Measurements from ENCODE around the gene GRAP2.

Gene GRAP2

GRCh38 chr22:39997421-39997820 lies 96.5 kb downstream of the GRAP2 start:
- peak; percentile 54 for DNase-seq

DNA sequence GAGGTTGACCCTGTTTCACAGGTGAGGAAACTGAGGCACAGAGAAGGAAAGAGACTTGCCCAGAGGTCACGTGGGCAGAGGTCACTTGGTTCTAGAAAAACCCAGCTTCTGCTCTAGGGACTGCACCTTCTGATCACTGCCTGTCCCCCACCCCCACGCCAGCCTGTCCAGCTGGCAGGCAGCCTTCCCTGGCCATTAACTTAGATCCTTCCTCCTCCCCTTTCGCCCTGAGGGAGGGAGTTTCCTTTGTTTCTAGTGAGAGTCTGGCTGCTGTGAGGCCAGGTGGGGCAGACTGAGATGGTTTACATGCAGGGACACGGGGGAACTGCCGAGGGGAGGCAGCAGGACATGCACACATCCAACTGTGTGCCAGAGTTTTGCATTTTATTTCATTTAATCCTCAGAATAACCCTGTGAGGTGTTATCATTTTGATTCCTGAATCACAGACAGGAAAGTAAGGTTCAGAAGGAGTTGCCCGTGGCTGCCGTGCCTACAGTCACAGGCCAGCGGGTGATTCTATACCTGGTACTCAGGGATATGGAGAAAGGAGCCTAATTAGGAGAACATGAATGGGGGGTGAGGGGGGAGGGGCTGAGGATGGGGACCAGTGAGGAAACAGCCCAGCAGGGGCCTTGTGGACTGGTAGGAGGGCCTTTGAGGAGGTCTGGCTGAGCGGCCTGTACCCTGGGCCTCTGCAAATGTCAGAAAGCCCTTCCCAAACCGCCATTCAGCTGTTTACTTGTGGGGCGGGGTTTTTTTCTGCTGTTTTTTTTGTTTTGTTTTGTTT lies 97.2 kb downstream of the GRAP2 start:
- DNase-seq, result peak; percentile 100

GRCh38 chr22:39999144-39999757 lies 98.4 kb downstream of the GRAP2 start:
- peak; percentile 56 for DNase-seq

DNA sequence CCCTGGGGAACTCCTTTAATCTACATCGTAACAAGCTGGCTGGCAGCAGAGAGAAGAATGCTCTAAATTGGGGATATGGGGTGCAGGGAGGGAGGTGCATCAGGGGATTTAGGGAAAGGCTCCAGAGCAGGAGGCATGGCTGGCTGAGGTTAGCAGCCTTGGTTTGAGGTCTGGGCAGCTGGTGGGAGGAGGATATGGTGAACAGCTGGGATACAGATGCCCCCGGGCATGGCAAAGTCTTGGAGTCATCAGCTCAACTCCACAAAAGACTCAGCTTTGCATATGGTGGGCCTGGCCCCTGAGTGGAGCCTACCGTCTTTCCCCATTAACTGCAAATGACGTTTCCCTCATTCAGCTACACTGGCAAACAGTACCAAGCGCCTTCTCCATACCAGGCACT lies 99.3 kb downstream of the GRAP2 start:
- peak; percentile 87 for DNase-seq

DNA sequence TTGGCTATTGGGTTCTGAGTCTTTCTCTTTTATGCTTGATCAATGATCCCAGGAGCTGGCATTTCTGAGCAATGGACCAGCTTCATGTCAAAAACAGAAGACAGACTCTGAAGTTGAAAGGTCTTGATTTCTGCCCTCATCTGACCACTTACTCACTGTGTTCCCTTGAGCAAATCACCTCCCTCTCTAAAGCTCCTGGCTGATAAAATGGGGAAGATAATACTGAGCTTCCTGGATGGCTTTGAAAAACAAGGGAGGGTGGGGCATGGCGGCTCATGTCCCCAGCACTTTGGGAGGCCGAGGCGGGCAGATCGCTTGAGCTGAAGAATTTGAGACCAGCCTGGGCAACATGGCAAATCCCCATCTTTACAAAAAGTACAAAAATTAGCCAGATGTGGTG lies 100.2 kb downstream of the GRAP2 start:
- DNase-seq, result no peak

DNA sequence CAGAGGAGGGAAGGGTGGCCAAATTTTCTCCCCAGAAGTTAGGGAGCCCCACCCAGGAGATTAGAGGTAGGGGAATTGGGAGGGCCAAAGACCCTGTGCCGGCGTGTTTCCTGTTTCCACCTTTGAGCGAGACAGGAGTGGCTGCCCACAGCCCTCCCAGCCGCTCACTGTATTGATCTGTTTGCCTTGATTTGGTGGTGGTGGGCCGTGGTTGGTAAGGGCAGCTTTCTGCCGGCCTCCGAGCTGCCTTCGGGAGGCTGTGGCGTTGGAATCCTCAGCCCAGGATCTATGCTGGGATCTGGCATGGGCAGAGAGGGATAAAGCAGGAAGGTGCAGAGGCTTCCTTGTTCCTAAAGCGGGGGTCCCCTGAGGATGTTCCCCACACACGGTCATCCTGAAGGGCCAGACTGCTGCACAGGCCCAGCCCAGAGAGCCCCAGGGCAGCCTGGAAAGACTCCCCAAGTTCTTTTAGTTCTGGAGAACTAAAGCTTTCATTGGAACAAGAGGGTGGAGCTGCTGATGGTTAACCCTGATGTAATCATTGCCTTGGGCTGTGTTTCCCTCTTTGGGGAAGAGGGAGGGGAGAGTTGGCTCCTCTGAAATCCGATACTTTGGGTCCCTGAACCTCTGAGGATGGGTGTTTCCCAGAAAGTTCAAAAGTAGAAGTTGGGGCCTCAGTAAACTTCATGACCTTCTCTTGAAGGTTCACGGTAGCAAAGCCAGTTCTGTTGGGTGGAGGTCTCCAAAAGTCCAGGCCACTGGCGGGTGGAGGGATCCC lies 101.1 kb downstream of the GRAP2 start:
- DNase-seq, result peak; percentile 82

DNA sequence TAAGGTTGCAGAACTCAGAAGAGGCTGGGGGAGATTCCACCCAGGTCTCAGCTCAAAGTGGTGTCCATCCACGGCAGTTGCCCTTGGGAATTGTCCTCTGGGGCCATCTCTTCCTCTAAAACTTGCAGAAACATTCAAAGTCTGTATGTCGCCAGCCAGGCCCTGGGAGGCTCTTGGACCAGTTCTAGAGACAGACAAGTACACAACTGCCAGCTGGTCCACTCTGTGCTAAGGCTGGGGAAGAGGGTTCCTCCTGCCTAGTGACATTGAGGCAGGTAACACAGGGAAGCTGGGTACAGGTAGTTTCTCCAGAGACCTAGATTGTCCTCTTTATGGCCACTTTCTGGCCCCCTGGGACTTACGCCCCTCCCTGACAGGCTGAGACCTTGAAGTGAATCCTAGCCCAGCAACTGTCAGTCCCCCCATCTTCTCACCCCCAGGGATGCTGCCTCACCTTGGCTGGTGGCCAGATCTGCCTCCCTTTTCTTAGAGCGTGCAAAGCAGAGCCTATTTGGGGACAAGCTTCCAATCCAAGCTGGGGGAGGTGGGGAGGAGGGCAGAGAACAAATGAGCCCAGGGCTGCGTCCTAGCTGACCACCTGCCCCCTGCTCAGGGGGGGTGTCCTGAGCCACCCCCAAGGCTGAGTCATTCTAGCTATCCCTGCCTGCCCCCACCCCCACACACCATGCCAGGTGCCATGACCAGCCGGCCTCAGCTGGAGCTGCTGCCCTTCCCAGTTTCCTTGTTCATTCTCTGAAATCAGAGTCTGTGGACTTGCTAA lies 102.2 kb downstream of the GRAP2 start:
- peak; percentile 96 for DNase-seq

DNA sequence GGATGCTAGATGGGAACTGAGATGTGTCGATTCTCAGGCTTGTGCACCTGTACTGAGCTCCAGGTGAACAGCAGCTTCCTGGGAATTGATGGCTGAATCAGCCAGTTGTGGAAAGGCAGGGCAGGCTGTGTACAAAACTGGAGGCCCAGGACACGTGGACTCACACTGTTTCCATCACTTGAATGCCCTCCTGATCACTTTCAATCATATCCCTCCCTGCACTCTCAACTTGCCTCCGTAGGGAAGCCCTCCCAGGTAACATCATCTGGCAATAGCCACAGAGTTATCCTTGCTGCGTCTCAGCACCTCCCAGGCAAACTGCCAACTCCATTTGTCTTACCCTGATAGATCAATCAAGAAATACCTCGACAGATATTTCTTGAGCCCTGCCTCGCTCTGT lies 104.0 kb downstream of the GRAP2 start:
- DNase-seq, result peak; percentile 92

DNA sequence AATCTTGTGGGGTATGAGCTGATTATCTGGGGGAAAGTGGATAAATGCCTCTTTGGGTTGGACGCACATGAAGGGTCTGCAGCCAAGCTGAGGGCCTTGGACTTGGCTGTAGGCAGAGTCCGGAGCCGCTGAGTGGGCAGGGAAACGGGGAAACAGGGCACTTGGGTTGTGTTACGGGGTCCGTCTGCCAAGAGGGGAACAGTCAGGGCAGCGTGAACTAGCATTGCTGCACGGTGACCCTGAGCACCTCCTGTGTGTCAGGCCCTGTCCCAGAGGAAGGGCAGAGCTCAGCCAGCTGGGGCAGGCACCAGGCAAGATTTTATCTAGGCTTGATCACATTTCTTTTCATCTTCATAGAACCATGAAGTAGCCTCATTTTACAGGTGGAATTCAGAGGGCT lies 105.8 kb downstream of the GRAP2 start:
- peak; percentile 54 for DNase-seq

DNA sequence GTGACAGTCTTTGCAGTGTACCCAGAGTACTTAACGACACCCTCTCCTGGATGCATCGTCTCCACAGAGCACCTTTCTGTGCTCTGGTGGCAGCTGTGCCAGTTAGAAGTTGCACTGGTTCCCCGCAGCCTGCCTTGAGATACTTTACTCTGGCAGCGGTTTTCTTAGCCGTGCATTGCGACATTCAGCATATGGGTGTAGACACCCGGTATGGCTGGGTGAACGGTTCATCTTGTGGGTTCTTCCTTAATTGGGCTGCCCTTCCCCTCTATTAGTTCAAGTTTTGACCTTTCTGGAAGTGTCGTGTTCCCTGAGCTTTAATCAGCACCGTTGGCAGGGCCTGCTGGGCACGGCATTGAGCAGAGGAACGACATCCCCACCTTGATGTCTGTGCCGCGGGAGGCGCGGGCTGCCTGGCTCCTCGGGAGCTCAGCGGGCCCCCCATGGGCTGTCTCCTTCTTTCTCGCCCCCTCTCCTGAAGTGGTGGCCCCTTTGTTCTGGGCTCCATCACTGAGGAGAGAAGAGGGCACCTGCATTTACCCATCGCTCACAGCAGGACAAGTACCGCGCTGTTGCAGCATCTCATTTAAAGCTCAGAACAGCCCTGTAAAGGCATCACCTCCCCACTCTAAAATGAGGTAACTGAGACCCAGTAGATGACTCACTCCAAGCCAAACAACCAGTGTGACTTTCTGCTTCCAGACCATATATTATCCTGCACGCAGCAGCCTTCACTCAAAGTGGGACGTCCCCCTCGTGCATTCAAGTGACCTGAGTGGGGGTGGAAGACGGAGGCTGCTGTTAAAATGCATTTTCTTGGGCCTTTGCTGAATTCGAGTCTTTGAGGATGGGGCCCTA lies 107.2 kb downstream of the GRAP2 start:
- DNase-seq, result peak; percentile 69

DNA sequence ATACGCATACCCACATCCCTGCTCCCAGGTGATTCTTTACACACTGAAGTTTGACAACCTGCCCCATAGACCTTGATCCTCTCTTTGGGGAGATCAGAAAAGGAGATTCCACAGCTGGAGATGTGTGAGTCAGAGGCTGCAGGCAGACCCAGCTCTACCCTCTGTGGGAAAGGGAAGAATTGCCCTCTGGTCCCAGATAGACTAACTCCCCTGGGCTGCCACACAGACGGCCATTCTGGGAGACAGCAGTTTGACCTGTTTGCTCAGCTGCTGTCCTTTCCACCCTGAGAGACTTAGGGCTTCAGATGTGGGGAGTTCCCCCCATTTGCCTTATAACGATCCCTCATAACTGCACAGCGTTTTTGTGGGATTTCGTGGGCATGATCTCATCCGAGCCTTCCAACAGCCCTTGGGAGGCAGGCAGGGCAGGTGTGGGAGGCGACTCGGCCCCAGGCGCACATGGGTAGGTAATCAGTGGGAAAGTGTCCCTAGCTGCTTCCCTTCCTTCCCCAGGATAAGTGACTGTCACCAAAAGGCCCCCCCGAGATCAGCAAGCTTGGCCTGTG lies 107.9 kb downstream of the GRAP2 start:
- peak; percentile 90 for DNase-seq

- peak; percentile 98 for DNase-seq
Observed at GRCh38 chr22:40009292-40009774, 108.4 kb downstream of the GRAP2 start.

GRCh38 chr22:40009951-40010671 lies 109.2 kb downstream of the GRAP2 start:
- peak; percentile 89 for DNase-seq

GRCh38 chr22:40010746-40011145 lies 109.9 kb downstream of the GRAP2 start:
- no peak for DNase-seq

- no peak for DNase-seq
Observed at GRCh38 chr22:40014667-40015248, 113.9 kb downstream of the GRAP2 start.

- no peak for DNase-seq
Observed at GRCh38 chr22:40015358-40015976, 114.6 kb downstream of the GRAP2 start.

DNA sequence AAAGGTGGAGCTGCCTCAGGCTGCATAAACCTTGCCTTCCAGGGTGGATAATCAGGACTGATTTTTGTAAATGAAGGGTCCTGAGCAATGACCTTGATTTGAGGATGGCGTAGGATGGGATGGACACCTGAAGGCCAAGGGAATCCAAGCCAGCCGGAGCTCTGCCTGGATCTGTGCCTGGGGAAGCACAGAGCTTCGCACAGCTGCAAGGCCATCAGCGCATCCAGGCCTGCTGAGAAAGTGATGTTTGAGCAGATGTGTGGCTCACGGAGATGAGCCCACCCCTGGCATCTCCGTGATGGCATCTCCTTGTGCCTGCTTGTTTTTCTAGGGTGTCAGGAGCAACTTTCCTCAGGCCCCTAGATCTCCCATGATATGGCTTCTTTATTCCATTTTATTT lies 117.2 kb downstream of the GRAP2 start:
- DNase-seq, result no peak

- DNase-seq, result no peak
Observed at GRCh38 chr22:40019100-40019499, 118.2 kb downstream of the GRAP2 start.

DNA sequence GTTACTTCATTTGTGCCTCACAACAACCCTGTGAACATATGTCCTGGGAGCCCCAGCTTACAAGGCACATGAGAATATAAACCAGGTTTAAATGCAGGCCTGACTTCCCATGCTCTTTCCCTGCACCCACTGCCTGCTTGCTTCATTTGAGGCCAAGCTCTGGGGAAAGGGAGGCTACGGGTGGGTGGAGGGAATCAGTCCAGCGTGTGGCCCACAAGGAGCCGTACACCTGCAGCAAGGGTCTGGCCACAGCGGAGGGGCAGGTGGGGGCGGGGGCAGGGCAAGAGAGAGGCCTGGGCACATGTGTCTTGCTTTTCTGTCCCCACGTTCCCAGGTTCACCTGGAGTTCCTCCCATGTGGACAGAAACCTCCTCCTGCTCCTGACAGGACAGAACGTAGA lies 120.1 kb downstream of the GRAP2 start:
- DNase-seq, result peak; percentile 57
